PC-3 (cell line): Measurements from ENCODE around the gene LAMA2. TPM values are rescaled to one million over a fixed set of nuclear protein-coding genes. Genes with fewer than 3 reads are reported as not detected.

Source experiments
- ATAC-seq: fragments of 200-7000 bp; cut with Tn5 transposase; 2 replicates; pipeline ENCODE4 v1.9.1; 2020; ENCODE audit warnings: mild to moderate bottlenecking, moderate library complexity
- BruUV-seq: library from RNA; stranded (reverse); fragments of 400-500 nt; replicated peaks from 2 replicates; lab custom pipeline; 2021; lab: Mats Ljungman, UMichigan
- CTCF ChIA-PET: fragments of 300-600 bp; sonication (Branson Sonifier 250); formaldehyde crosslinking; loops from one replicate; lab custom pipeline; 2022; ENCODE audit warnings: antibody characterized with exemption; lab: Charles Lee
- POLR2A ChIA-PET: fragments of 300-600 bp; sonication (Branson Sonifier 250); formaldehyde crosslinking; loops from one replicate; lab custom pipeline; 2022; ENCODE audit warnings: antibody characterized with exemption; ENCODE audit not compliant: unreplicated experiment; lab: Charles Lee
- DNase-seq: peaks from one replicate; pipeline ENCODE4 v3.0.0-alpha.2; 2015
- H2AFZ ChIP-seq: fragments of 300-600 bp; sonication (generic); 2 replicates; pipeline ENCODE4 v1.6.0; 2016; ENCODE audit warnings: antibody characterized with exemption, low read length
- H3F3A ChIP-seq: fragments of 300-600 bp; sonication (generic); one replicate; pipeline ENCODE4 v1.6.0; 2017; ENCODE audit warnings: antibody characterized with exemption, low read length, control low read depth, mild to moderate bottlenecking; ENCODE audit not compliant: unreplicated experiment
- H3K27ac ChIP-seq: fragments of 300-600 bp; sonication (generic); 2 replicates; pipeline ENCODE4 v1.5.1; 2016; ENCODE audit warnings: mild to moderate bottlenecking, low read length
- H3K27me3 ChIP-seq: fragments of 300-600 bp; sonication (generic); 2 replicates; pipeline ENCODE4 v1.6.1; 2016; ENCODE audit warnings: low read length, mixed read lengths
- H3K36me3 ChIP-seq: fragments of 300-600 bp; sonication (generic); 2 replicates; pipeline ENCODE4 v1.6.1; 2016; ENCODE audit warnings: low read depth, mixed run types, low read length, mixed read lengths
- H3K4me1 ChIP-seq: fragments of 300-600 bp; sonication (generic); 2 replicates; pipeline ENCODE4 v1.5.1; 2016; ENCODE audit warnings: low read length; ENCODE audit not compliant: insufficient read depth
- H3K4me2 ChIP-seq: fragments of 300-600 bp; sonication (generic); 2 replicates; pipeline ENCODE4 v1.6.0; 2016; ENCODE audit warnings: low read length
- H3K4me3 ChIP-seq: fragments of 300-600 bp; sonication (generic); 2 replicates; pipeline ENCODE4 v1.5.1; 2016; ENCODE audit warnings: mild to moderate bottlenecking, low read length, mixed read lengths
- H3K79me2 ChIP-seq: fragments of 300-600 bp; sonication (generic); 2 replicates; pipeline ENCODE4 v1.6.1; 2017; ENCODE audit warnings: low read length, mixed read lengths
- H3K9ac ChIP-seq: fragments of 300-600 bp; sonication (generic); 2 replicates; pipeline ENCODE4 v1.6.0; 2016; ENCODE audit warnings: mild to moderate bottlenecking, low read length
- H3K9me2 ChIP-seq: fragments of 300-600 bp; sonication (generic); replicated peaks from 2 replicates; pipeline ENCODE4 v1.6.1; 2016; ENCODE audit warnings: mixed run types, low read length, mixed read lengths
- H3K9me3 ChIP-seq: fragments of 300-600 bp; sonication (generic); 2 replicates; pipeline ENCODE4 v1.6.1; 2016; ENCODE audit warnings: low read length, mixed read lengths
- H4K20me1 ChIP-seq: fragments of 300-600 bp; sonication (generic); 2 replicates; pipeline ENCODE4 v1.6.1; 2016; ENCODE audit warnings: low read length, mixed read lengths
- EZH2 ChIP-seq: fragments of 300-600 bp; sonication (generic); IDR thresholded peaks from one replicate; pipeline ENCODE4 v1.6.1; 2017; ENCODE audit warnings: antibody characterized with exemption, mild to moderate bottlenecking, low read length; ENCODE audit not compliant: unreplicated experiment
- EZH2phosphoT487 ChIP-seq: fragments of 300-600 bp; sonication (generic); IDR thresholded peaks from 2 replicates; pipeline ENCODE4 v1.6.1; 2018; ENCODE audit warnings: mild to moderate bottlenecking, antibody characterized with exemption, low read length, borderline replicate concordance
- intact Hi-C: fragments of 100-400 bp; cut with micrococcal nuclease; formaldehyde crosslinking; loops from 2 replicates; pipeline ENCODE4 v1.9.0; 2023
- total RNA-seq: library from RNA; depleted of rRNA; stranded (reverse); fragments of >200 nt; gene quantifications from 2 replicates; pipeline ENCODE4 v1.2.3, GENCODE V29; 2014
- TF ChIP-seq, protein P1 (sequence below): fragments of 300-600 bp; sonication (generic); conservative IDR thresholded peaks from 2 replicates; pipeline ENCODE4 v1.5.1; 2017; ENCODE audit warnings: antibody characterized with exemption, low read depth, mild to moderate bottlenecking, low read length

Gene LAMA2
- total RNA-seq, 1 experiment from 2014 or later, result 0.22 TPM

DNA sequence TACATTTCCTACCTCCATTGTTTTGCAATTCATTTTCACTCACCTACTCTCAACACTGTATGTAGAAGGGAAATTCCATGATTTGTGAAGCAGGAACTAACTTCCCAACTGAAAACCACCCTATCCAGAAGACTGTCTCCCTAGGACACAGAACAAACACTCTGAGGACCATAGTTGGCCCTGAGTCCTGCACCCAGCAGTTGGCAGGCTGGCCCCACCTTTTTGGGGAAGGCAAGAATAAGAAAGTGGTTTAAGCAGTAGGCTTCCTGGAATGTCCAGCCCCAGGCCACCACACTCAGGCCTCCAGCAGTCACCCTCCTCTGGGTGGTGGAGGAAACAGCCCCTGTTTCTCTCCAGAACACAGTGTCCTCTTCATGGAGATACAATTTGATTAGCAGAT is 568.2 kb downstream of the LAMA2 start:
- H3K79me2 ChIP-seq, result no peaks in the 10 kb centered on the region
- no peak overlapping the region for H3K4me3 ChIP-seq
- no peak for DNase-seq
- no peak for ATAC-seq
- H3F3A ChIP-seq, result no peaks in the 10 kb centered on the region
- ChIA-PET POLR2A (no interaction called here), CTCF (no interaction called here)
- no peaks in the 10 kb centered on the region for H3K9me2 ChIP-seq
- no peak for TF ChIP-seq EZH2phosphoT487
- TF ChIP-seq, protein P1, sequence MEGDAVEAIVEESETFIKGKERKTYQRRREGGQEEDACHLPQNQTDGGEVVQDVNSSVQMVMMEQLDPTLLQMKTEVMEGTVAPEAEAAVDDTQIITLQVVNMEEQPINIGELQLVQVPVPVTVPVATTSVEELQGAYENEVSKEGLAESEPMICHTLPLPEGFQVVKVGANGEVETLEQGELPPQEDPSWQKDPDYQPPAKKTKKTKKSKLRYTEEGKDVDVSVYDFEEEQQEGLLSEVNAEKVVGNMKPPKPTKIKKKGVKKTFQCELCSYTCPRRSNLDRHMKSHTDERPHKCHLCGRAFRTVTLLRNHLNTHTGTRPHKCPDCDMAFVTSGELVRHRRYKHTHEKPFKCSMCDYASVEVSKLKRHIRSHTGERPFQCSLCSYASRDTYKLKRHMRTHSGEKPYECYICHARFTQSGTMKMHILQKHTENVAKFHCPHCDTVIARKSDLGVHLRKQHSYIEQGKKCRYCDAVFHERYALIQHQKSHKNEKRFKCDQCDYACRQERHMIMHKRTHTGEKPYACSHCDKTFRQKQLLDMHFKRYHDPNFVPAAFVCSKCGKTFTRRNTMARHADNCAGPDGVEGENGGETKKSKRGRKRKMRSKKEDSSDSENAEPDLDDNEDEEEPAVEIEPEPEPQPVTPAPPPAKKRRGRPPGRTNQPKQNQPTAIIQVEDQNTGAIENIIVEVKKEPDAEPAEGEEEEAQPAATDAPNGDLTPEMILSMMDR, result no peak
- no peak for TF ChIP-seq EZH2
- no peak overlapping the region for H2AFZ ChIP-seq
- H3K9me3 ChIP-seq, result no peaks in the 10 kb centered on the region
- no peak overlapping the region for H3K27ac ChIP-seq
- BruUV-seq, result no TSS peak
- intact Hi-C loops, result no loop called here
- H4K20me1 ChIP-seq, result no peaks in the 10 kb centered on the region
- H3K27me3 ChIP-seq, result no peaks in the 10 kb centered on the region
- H3K4me1 ChIP-seq, result no peaks in the 10 kb centered on the region
- H3K36me3 ChIP-seq, result no peaks in the 10 kb centered on the region
- no peak overlapping the region for H3K4me2 ChIP-seq
- H3K9ac ChIP-seq, result no peak overlapping the region

DNA sequence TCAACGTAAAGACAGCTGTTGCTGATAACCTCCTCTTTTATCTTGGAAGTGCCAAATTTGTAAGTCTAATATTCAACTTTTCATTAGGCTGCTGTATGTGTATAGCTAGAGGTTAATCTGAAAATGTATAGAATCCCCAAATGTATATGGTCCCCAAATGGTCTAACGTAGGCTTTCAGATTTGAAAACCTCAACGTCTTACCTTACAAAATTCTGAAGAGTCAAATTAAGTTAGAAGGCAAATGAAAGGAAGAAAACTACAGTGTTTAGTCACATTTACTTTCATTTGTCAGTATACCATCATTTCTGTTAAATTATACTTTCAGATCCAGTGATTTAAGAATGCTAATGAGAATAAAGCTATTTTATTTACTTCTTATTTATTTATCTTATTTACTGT is 570.1 kb downstream of the LAMA2 start:
- Histone ChIP-seq H3F3A (no peaks in the 10 kb centered on the region), H3K4me3 (no peak overlapping the region), H3K4me2 (no peak overlapping the region), H3K79me2 (no peaks in the 10 kb centered on the region), H4K20me1 (no peaks in the 10 kb centered on the region), H3K36me3 (no peaks in the 10 kb centered on the region), H3K9ac (no peak overlapping the region), H2AFZ (no peak overlapping the region), H3K27ac (no peak overlapping the region), H3K9me3 (no peaks in the 10 kb centered on the region), H3K27me3 (no peaks in the 10 kb centered on the region), H3K4me1 (no peaks in the 10 kb centered on the region), H3K9me2 (no peaks in the 10 kb centered on the region)
- ATAC-seq (no peak), DNase-seq (no peak)
- ChIA-PET CTCF (no interaction called here), POLR2A (no interaction called here)
- BruUV-seq, result no TSS peak
- intact Hi-C loops, result no loop called here
- TF ChIP-seq EZH2phosphoT487, result no peak
- TF ChIP-seq EZH2, result no peak
- TF ChIP-seq, protein P1, result no peak

DNA sequence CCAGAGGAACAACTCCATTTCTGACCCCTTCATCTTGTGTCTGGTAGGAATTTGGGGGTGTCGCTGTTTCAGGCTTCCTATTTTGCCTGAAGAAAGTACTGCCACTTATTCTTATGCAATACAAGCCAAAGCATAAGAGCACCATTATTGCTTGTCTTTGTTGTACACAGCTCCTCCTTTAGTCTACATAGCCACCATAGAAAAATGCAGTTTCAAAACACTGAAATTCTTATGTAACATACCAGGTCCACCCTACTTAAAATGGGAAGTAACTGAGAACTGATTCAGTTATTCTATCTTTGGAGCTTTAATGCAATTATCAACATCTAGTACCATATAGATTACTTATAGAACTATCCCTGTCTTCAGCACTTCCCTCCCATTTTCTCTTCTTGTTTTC is 571.5 kb downstream of the LAMA2 start:
- H3K9ac ChIP-seq, result no peak overlapping the region
- H3K9me3 ChIP-seq, result no peaks in the 10 kb centered on the region
- H3K9me2 ChIP-seq, result no peaks in the 10 kb centered on the region
- no peaks in the 10 kb centered on the region for H3F3A ChIP-seq
- ATAC-seq (no peak), DNase-seq (no peak)
- H3K27ac ChIP-seq, result no peak overlapping the region
- TF ChIP-seq, protein P1, result no peak
- no peak for TF ChIP-seq EZH2
- TF ChIP-seq EZH2phosphoT487, result no peak
- ChIA-PET CTCF (no interaction called here), POLR2A (no interaction called here)
- BruUV-seq, result no TSS peak
- intact Hi-C loops, result no loop called here
- no peaks in the 10 kb centered on the region for H3K36me3 ChIP-seq
- no peak overlapping the region for H2AFZ ChIP-seq
- H3K4me3 ChIP-seq, result no peak overlapping the region
- H3K79me2 ChIP-seq, result no peaks in the 10 kb centered on the region
- no peaks in the 10 kb centered on the region for H3K4me1 ChIP-seq
- H3K4me2 ChIP-seq, result no peak overlapping the region
- H3K27me3 ChIP-seq, result no peaks in the 10 kb centered on the region
- no peaks in the 10 kb centered on the region for H4K20me1 ChIP-seq
